ENCODE data around the gene HMG20A. TPM values are rescaled to one million over a fixed set of nuclear protein-coding genes. Genes with fewer than 3 reads are reported as not detected.

Gene HMG20A
- total and polyA plus RNA-seq, 10 of the 15 experiments (the other 5 are each of a cell fraction or from before 2014, with no cell fraction given), result 30.0 to 98.7 (median 46.8) TPM

GRCh38 chr15:77384086-77384485 lies 36.6 kb upstream of the HMG20A start:
- no peak for FAIRE-seq

GRCh38 chr15:77384589-77385359 lies 35.9 kb upstream of the HMG20A start:
- ATAC-seq (peak; percentile 60), FAIRE-seq (no peak), DNase-seq (ENCODE audit: low read depth, low spot score) (no peak)
- H3K36me3 ChIP-seq (ENCODE audit: control insufficient read depth in 2 of 2, insufficient read depth in 2 of 2, low read length in 1 of 2), result no peaks in the 10 kb centered on the region
- H3K79me2 ChIP-seq (ENCODE audit: control insufficient read depth, insufficient read depth, low read length), result no peaks in the 10 kb centered on the region
- BruUV-seq (replicated peaks), result no TSS peak
- ChIA-PET RAD21 (ENCODE audit: unreplicated experiment) (interaction anchor here (1.0 to 3.5 kb wide), 2 partner anchors 21 to 25 kb away, joined by 3 to 14 read pairs; no protein-coding TSS in a partner anchor), POLR2A (interaction anchor here (1.2 kb wide), 1 partner anchor 25 kb away, joined by 4 read pairs; no protein-coding TSS in a partner anchor), SMC1A (ENCODE audit: uncharacterized antibody, unreplicated experiment) (interaction anchor here (0.7 to 2.1 kb wide), 5 partner anchors 7 to 203 kb away, joined by 3 to 7 read pairs (median 4); no protein-coding TSS in a partner anchor), CTCF (interaction anchor here (0.6 to 1.6 kb wide), 4 partner anchors 21 to 411 kb away, joined by 3 to 6 read pairs (median 4); no protein-coding TSS in a partner anchor)
- in situ Hi-C loops (cut with MboI) (no loop called here), intact Hi-C loops (cut with micrococcal nuclease; ENCODE audit: unreplicated experiment) (no loop called here)
- H4K20me1 ChIP-seq (ENCODE audit: control insufficient read depth, insufficient read depth), result no peaks in the 10 kb centered on the region
- H3K4me1 ChIP-seq (ENCODE audit: control insufficient read depth, insufficient read depth, low read length), result peaks cover 13% of the 10 kb centered on the region
- H3K9me3 ChIP-seq (replicated peaks; ENCODE audit: control insufficient read depth, insufficient read depth, low read length), result no peaks in the 10 kb centered on the region; the same call in 2 of the 3 replicates
- H3K27me3 ChIP-seq (replicated peaks in 1 of 2; ENCODE audit: control insufficient read depth in 2 of 2, insufficient read depth in 2 of 2, low read length in 1 of 2), result no peaks in the 10 kb centered on the region
- H3K4me3 ChIP-seq, result no peak overlapping the region
- no peak overlapping the region; the same call in 1 of the 2 replicates for H3K4me2 ChIP-seq (ENCODE audit: control insufficient read depth, insufficient read depth)
- no peak overlapping the region for H3K27ac ChIP-seq (ENCODE audit: control insufficient read depth, insufficient read depth)
- TF ChIP-seq RUNX3 (IDR thresholded peaks at IDR 0.05; ENCODE audit: low read length), result peak; percentile 10; the same call in 1 of the 2 replicates
- TF ChIP-seq, protein P1, sequence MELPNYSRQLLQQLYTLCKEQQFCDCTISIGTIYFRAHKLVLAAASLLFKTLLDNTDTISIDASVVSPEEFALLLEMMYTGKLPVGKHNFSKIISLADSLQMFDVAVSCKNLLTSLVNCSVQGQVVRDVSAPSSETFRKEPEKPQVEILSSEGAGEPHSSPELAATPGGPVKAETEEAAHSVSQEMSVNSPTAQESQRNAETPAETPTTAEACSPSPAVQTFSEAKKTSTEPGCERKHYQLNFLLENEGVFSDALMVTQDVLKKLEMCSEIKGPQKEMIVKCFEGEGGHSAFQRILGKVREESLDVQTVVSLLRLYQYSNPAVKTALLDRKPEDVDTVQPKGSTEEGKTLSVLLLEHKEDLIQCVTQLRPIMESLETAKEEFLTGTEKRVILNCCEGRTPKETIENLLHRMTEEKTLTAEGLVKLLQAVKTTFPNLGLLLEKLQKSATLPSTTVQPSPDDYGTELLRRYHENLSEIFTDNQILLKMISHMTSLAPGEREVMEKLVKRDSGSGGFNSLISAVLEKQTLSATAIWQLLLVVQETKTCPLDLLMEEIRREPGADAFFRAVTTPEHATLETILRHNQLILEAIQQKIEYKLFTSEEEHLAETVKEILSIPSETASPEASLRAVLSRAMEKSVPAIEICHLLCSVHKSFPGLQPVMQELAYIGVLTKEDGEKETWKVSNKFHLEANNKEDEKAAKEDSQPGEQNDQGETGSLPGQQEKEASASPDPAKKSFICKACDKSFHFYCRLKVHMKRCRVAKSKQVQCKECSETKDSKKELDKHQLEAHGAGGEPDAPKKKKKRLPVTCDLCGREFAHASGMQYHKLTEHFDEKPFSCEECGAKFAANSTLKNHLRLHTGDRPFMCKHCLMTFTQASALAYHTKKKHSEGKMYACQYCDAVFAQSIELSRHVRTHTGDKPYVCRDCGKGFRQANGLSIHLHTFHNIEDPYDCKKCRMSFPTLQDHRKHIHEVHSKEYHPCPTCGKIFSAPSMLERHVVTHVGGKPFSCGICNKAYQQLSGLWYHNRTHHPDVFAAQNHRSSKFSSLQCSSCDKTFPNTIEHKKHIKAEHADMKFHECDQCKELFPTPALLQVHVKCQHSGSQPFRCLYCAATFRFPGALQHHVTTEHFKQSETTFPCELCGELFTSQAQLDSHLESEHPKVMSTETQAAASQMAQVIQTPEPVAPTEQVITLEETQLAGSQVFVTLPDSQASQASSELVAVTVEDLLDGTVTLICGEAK (IDR thresholded peaks at IDR 0.05; ENCODE audit: borderline replicate concordance), result peak; percentile 79
- TF ChIP-seq, protein P2, sequence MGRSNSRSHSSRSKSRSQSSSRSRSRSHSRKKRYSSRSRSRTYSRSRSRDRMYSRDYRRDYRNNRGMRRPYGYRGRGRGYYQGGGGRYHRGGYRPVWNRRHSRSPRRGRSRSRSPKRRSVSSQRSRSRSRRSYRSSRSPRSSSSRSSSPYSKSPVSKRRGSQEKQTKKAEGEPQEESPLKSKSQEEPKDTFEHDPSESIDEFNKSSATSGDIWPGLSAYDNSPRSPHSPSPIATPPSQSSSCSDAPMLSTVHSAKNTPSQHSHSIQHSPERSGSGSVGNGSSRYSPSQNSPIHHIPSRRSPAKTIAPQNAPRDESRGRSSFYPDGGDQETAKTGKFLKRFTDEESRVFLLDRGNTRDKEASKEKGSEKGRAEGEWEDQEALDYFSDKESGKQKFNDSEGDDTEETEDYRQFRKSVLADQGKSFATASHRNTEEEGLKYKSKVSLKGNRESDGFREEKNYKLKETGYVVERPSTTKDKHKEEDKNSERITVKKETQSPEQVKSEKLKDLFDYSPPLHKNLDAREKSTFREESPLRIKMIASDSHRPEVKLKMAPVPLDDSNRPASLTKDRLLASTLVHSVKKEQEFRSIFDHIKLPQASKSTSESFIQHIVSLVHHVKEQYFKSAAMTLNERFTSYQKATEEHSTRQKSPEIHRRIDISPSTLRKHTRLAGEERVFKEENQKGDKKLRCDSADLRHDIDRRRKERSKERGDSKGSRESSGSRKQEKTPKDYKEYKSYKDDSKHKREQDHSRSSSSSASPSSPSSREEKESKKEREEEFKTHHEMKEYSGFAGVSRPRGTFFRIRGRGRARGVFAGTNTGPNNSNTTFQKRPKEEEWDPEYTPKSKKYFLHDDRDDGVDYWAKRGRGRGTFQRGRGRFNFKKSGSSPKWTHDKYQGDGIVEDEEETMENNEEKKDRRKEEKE (IDR thresholded peaks at IDR 0.05), result no peak
- H2AFZ ChIP-seq (ENCODE audit: control insufficient read depth, low read depth, low read length), result no peak overlapping the region
- no peak overlapping the region for H3K9ac ChIP-seq (ENCODE audit: control insufficient read depth, insufficient read depth, low read length)

More at GRCh38 chr15:77384086-77384485, 36.6 kb upstream of the HMG20A start:
- intact Hi-C loops (cut with micrococcal nuclease; ENCODE audit: unreplicated experiment), result no loop called here
- Histone ChIP-seq H3K4me3 (no peak overlapping the region), H3K27me3 (replicated peaks in 1 of 2; ENCODE audit: control insufficient read depth in 2 of 2, insufficient read depth in 2 of 2, low read length in 1 of 2) (no peaks in the 10 kb centered on the region), H3K79me2 (ENCODE audit: control insufficient read depth, insufficient read depth, low read length) (no peaks in the 10 kb centered on the region), H3K9ac (ENCODE audit: control insufficient read depth, insufficient read depth, low read length) (no peak overlapping the region), H3K27ac (ENCODE audit: control insufficient read depth, insufficient read depth) (no peak overlapping the region), H3K4me2 (ENCODE audit: control insufficient read depth, insufficient read depth) (no peak overlapping the region), H4K20me1 (ENCODE audit: control insufficient read depth, insufficient read depth) (no peaks in the 10 kb centered on the region), H3K4me1 (ENCODE audit: control insufficient read depth, insufficient read depth, low read length) (peaks cover 13% of the 10 kb centered on the region), H3K36me3 (ENCODE audit: control insufficient read depth in 2 of 2, insufficient read depth in 2 of 2, low read length in 1 of 2) (no peaks in the 10 kb centered on the region), H2AFZ (ENCODE audit: control insufficient read depth, low read depth, low read length) (no peak overlapping the region), H3K9me3 (replicated peaks; ENCODE audit: control insufficient read depth, insufficient read depth, low read length) (no peaks in the 10 kb centered on the region; the same call in 2 of the 3 replicates)
- CTCF ChIA-PET, result interaction anchor here (0.6 to 1.6 kb wide), 3 partner anchors 22 to 410 kb away, joined by 4 to 6 read pairs (median 4); no protein-coding TSS in a partner anchor
- ATAC-seq, result no peak; the same call in 2 of the 3 replicates
- no TSS peak for BruUV-seq (replicated peaks)
- TF ChIP-seq RB1 (IDR thresholded peaks at IDR 0.05; ENCODE audit: borderline replicate concordance), result no peak
- TF ChIP-seq ZNF274 (IDR thresholded peaks at IDR 0.05; ENCODE audit: insufficient read depth, insufficient read length), result no peak
- TF ChIP-seq CREM (IDR thresholded peaks at IDR 0.05; ENCODE audit: low read depth), result no peak
- TF ChIP-seq EZH2 (IDR thresholded peaks at IDR 0.05; ENCODE audit: borderline replicate concordance, control insufficient read depth, low read depth, low read length), result no peak
- TF ChIP-seq LARP7 (IDR thresholded peaks at IDR 0.05), result no peak
- no peak for TF ChIP-seq HCFC1 (IDR thresholded peaks at IDR 0.05; ENCODE audit: low read length)
- TF ChIP-seq SMARCA5 (IDR thresholded peaks at IDR 0.05), result no peak
- no peak for TF ChIP-seq ZNF384 (IDR thresholded peaks at IDR 0.05; ENCODE audit: borderline replicate concordance, low read depth, low read length)
- SMC1A ChIA-PET (ENCODE audit: uncharacterized antibody, unreplicated experiment), result interaction anchor here (0.7 to 2.1 kb wide), 9 partner anchors 8 to 205 kb away, joined by 3 to 7 read pairs (median 4); no protein-coding TSS in a partner anchor
- RAD21 ChIA-PET (ENCODE audit: unreplicated experiment), result interaction anchor here (1.0 to 3.5 kb wide), 3 partner anchors 22 to 43 kb away, joined by 3 to 14 read pairs (median 3); no protein-coding TSS in a partner anchor
- POLR2A ChIA-PET, result interaction anchor here (0.7 kb wide), 1 partner anchor 1994 kb away, joined by 3 read pairs; no protein-coding TSS in a partner anchor
- no peak for DNase-seq (ENCODE audit: low read depth, low spot score)
- in situ Hi-C loops (cut with MboI), result no loop called here
